GM12801 (cell line): ENCODE results near the gene DMAP1.

ENCODE experiments used
- TF ChIP-seq, protein P1 (sequence below): IDR thresholded peaks from one replicate; pipeline ENCODE4 v1.5.1; 2011; ENCODE audit warnings: control low read depth; ENCODE audit not compliant: insufficient read length; ENCODE audit errors: extremely low read depth

DMAP1 gene

DNA sequence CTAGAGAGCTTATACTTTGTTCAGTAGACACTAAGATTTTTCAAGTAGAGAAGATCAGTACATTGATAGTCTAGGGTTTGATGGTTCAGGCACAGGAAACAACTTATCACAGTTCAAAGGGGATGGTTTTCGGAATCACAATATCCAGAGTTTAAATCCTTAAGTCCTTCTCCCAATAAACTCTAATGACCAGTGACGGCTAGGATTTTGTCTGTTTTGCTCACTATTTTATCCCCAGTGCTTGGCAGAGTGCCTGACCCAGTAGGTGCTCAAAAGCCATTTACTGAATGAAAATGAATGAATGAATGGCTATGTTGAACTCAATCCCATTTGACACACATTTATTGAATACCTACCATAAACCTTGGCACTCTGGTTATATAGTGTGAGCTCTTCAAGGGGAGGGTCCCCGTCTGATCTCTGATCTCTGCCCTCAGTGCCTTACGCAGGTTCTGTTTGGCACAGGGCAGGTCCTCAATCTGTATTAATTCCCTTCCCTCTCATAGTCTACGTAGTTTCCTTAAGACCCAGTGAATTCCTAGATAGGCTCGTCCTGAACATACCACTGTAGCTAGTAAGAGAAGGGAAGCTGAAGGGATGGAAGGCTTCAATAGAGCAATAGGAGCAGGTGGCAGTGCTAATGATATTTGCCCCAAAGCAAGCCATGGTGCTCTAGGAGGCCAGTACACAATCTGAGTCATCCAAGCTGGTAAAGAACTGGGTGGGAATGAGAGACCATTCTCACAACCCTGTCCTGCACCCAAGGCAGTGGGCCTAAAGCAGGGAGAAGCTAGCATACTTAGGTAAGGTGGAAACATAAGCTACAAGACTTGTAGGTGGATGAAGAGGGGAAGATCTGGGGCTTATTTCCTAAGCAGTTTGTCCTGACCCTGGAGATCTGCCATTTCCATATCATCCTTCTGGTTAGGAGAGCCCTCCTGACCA lies 53.4 kb downstream of the DMAP1 start:
- TF ChIP-seq, protein P1, sequence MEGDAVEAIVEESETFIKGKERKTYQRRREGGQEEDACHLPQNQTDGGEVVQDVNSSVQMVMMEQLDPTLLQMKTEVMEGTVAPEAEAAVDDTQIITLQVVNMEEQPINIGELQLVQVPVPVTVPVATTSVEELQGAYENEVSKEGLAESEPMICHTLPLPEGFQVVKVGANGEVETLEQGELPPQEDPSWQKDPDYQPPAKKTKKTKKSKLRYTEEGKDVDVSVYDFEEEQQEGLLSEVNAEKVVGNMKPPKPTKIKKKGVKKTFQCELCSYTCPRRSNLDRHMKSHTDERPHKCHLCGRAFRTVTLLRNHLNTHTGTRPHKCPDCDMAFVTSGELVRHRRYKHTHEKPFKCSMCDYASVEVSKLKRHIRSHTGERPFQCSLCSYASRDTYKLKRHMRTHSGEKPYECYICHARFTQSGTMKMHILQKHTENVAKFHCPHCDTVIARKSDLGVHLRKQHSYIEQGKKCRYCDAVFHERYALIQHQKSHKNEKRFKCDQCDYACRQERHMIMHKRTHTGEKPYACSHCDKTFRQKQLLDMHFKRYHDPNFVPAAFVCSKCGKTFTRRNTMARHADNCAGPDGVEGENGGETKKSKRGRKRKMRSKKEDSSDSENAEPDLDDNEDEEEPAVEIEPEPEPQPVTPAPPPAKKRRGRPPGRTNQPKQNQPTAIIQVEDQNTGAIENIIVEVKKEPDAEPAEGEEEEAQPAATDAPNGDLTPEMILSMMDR, result no peak

DNA sequence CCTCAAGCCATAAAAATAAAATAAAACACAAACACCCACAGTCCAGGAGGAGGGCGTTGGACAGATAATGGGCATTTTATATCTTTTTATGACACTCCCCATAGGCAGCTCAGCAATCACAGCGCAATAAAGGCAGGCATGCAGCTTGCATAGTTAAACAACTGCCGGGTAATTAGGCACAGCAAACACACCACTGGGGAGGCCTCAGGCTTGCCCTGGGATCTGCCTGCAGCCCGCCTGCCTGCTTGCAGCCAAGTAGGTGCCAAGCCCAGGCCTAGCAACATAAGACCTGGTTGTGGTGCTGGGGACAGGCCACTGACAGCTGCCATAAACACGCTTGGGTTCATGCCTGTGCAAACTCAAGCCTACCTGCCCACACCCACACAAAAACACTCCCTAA lies 54.2 kb downstream of the DMAP1 start:
- TF ChIP-seq, protein P1, result no peak

DNA sequence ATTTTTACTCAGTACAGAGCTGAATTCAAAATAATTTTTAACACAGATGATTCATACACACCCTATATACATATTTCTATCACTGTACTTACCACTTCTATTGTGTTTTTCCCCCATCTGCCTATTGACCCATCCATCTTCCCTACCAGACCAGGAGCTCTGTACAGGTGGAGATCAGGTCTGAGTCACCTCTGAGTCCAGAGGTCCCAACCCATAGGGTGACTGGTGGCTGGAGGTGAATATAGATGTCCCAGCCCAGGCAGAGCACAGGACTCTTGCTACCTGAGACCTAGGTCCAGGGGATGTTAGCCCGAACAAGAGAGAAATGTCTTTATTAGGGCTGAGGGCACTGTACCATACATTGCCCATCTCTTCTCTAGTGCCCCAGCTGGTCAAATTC lies 54.8 kb downstream of the DMAP1 start:
- TF ChIP-seq, protein P1, result no peak
